Activated CD4-positive, CD25-positive, alpha-beta regulatory T cell (primary cell): ENCODE results near the gene RELB.
"Not testable (repeated sequence)": the region's sequence is repeated elsewhere in the genome, so short reads cannot be mapped to it uniquely, and the experiment has no call there.

Source experiments
- DNase-seq, 4 experiments: peaks; one replicate each; lab custom pipeline; 2025; lab: John Stamatoyannopoulos, UW

Gene RELB, protein sequence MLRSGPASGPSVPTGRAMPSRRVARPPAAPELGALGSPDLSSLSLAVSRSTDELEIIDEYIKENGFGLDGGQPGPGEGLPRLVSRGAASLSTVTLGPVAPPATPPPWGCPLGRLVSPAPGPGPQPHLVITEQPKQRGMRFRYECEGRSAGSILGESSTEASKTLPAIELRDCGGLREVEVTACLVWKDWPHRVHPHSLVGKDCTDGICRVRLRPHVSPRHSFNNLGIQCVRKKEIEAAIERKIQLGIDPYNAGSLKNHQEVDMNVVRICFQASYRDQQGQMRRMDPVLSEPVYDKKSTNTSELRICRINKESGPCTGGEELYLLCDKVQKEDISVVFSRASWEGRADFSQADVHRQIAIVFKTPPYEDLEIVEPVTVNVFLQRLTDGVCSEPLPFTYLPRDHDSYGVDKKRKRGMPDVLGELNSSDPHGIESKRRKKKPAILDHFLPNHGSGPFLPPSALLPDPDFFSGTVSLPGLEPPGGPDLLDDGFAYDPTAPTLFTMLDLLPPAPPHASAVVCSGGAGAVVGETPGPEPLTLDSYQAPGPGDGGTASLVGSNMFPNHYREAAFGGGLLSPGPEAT

GRCh38 chr19:45001087-45001739, at the start of gene RELB:
RELB (plus strand) TSS chr19:45001464; CDS start chr19:45001580, 116 bp downstream.
- DNase-seq: peak; percentile 90 to 97 (median 93)

DNA sequence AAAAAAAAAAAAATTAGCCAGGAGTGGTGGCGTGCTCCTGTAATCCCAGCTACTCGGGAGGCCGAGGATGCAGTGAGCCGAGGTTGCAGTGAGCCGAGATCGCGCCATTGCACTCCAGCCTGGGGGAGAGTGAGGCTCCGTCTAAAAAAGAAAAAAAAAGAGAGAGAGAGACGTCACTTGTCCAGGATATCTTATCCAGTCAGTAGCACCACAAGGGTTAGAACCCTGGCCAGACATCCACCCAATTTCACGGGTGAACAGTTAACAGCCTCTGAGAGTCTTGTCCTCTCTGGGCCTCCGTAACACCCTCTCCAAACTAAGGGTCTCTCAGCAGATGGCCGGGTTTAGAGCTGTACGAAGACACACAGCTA, 47.0 kb upstream of the RELB start:
- DNase-seq: no peak

GRCh38 chr19:44954649-44955504, 46.4 kb upstream of the RELB start, which contains the start of gene CLPTM1:
CLPTM1 (plus strand) TSS chr19:44955380; CDS start chr19:44955396, 16 bp downstream.
- peak; percentile 91 to 94 (median 94) for DNase-seq

DNA sequence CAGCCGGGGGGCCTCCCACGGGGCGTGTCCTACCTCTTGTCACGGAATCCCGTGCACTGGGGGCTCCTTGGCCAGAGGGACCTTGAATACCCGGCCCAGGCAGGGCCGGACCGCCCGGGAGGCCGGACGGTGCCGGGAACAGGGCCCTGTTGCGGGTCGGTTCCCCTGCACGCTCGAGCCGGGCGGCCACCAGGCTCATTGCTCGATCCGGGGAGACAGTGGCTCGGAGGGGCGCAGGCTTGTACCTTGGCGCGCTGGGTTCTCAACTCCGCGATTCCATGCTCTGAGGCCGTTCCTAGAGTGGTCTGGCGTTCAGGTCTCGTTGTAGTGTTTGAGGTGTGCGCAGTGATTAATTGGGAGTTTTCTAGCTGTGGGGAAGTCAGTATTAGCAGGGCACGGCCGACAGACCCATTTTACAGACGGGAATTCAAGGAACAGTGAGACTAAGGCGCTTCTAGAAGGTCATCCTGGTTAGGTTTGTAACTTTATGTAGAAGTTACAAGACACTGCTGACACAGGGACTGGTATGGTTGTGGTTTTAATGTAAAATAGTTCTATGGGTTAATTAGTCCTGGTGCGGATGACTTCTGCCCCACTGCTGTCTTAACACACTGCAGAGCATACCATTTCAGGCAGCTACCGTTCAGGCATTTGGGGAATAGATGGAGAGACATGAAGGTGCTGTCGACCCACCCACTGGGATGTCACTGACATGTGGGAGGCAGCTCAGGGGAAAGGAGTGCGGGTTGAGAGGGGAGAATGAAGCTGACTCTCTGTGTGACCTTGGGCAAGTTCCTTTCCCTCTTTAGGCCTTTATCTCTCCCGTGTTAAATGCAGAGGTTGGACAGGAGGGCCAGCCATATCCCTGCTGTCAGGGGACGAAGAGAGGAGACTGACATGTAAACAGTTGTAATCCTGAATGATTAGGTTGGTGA, 45.5 kb upstream of the RELB start:
- DNase-seq: peak in 1 of 4 experiments; percentile 25

DNA sequence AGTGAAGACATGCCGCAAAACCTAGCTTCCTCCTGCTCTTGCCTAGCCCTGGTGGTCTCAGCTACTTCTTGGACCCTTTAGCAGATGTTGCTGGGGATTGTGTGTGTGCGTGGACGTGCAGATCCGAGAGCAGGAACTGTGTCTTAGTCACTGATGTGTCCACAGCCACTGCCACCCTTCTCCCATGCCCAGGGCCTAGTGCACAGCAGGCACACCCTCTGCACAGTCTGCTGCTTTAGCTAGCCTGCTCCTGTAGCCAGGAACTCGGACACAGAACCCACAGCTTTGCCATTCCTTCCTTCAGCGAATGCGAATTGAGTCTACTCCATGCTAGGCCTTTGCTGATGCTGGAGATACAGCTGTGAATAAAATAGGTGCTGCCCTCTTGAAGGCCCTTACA, 43.7 kb upstream of the RELB start:
- no peak for DNase-seq

GRCh38 chr19:44958090-44958489, 43.2 kb upstream of the RELB start:
- DNase-seq: no peak

DNA sequence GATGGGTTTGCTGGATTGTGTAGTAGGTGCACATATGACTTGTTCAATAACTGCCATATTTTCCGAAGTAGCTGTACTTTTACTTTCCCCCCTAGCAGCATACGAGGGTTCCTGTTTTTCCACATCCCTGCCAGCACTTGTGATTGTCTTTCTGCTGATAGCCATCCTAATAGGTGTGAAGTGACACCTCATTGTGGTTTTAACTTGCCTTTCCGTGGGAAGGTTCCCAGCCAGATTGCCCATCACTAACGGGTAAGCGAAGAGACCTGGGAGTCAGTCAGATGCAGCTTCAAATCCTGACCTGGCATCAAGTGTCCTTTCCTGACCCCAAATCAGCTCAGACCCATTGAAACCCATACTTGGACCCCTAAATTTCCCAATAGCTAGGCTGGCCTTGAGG, 41.6 kb upstream of the RELB start:
- no peak for DNase-seq

GRCh38 chr19:44960906-44961728, 40.1 kb upstream of the RELB start:
- no peak for DNase-seq

DNA sequence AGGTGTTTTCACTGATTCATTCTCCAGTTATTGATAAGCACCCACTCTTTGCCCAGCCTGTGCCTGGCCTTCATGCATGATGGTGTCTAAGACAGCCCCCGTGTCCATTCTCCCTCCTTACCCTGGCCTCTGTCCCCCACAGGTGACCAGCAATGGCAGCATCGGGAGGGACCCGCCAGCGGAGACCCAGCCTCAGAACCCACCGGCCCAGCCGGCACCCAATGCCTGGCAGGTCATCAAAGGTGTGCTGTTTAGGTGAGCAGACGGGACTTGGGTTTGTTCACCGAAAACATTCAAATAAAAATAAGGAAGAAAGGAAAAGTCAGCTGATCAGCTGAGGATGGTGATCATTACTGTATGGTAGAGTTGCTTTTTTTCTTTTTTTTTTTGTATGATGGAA, 39.4 kb upstream of the RELB start:
- DNase-seq: no peak

DNA sequence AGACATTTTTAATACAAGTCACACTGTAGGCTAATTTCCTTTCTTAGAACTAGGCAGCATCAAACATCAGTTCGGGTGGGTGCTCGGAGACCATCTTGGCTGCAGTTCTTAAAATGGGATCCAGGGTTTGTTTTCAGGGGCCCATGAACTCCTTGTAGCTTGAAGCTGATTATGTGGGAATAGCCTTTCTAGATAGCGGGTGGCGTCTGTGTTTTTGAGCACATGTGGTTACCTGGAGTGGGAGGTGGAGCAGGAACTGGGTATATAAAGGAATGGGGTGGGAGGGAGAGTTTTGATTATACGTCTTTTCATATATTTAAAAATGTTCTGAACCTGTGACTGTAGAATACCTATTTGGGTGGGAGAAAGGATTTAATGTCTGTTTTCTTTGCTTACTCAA, 33.1 kb upstream of the RELB start:
- no peak for DNase-seq

GRCh38 chr19:44968670-44969069, 32.6 kb upstream of the RELB start:
- no peak for DNase-seq

GRCh38 chr19:44969437-44969836, 31.8 kb upstream of the RELB start:
- DNase-seq: no peak

DNA sequence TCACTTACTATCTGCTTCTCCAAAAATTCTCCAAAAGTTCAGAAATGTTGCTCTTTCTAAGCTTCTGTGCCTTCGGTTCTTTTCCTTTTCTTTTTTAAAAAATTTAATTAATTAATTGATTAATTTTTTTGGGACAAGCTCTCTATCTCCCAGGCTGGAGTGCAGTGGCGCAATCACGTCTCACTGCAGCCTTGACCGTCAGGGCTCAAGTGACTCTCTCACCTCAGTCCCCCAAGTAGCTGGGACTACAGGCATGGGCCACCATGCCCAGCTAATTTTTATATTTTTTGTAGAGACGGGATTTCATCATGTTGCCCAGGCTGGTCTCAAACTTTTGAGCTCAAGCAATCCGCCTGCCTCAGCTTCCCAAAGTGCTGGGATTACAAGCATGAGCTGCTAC, 29.8 kb upstream of the RELB start:
- not testable (repeated sequence) for DNase-seq

DNA sequence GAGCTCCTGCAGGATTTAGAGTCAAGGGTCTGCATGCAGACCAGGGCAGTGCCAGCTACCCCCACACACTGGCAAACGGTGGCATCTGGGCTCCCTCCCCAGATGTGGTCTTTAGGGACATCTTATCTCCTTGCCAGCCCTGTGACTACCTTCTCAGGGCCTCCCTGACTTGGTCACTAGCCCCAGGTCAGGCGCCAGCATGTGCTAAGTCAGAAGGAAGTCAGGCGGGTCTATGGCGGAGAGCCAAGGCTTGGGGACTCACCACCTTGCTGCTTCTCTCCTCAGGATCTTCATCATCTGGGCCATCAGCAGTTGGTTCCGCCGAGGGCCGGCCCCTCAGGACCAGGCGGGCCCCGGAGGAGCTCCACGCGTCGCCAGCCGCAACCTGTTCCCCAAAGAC, 28.5 kb upstream of the RELB start:
- no peak for DNase-seq

DNA sequence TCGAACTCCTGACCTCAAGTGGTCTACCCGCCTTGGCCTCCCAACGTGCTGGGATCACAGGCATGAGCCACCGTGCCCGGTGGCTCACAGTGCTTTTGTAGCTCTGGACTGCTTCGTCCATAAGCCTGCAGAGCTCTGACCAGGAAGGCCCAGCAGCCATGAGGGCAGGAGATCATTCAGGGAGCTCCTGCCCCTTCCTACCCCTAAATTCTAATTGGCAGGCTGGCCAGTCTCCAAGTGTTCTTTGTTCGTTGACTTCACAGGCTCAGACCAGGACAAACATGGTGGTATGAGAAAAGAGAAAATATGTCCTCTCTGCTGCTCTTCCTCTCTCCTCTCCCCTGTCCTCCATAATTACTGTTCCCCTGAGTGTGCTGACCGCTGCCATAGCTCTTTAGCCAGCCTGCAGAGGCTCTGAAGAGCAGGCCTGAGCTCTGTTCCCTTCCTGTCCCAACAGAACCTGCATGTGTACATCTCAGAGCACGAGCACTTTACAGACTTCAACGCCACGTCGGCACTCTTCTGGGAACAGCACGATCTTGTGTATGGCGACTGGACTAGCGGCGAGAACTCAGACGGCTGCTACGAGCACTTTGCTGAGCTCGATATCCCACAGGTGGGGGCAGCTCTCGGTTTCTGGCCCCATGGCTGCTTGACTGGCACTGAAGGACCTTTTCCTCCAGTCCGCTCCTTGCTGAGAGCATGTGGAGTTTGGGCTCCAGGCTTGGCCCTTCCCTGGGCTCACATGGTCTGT, 27.1 kb upstream of the RELB start:
- no peak for DNase-seq

DNA sequence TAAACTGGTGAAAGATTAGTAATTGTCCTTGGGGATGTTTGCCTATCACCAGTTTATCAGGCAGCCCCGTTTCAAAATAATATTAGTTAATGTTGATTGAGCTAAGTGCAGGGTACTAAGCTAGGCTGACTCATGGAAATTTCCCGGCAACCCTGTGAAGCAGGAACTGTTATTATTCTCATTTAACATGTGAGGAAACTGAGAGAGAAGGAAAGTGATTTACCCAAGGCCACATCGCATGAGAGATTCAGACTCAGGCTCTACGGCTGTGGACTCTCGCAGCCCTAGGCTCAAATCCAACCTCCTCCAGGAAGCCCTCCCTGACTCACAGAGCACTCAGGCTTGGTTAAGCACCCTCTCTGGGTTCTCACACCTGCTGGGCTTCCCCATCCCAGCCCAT, 26.4 kb upstream of the RELB start:
- DNase-seq: no peak

GRCh38 chr19:44975444-44975843, 25.8 kb upstream of the RELB start:
- no peak for DNase-seq

GRCh38 chr19:44984005-44984404, 17.3 kb upstream of the RELB start:
- DNase-seq: no peak

GRCh38 chr19:44985445-44985844, 15.8 kb upstream of the RELB start:
- DNase-seq: no peak
